Astrocyte (in vitro differentiated cells and primary cell): Measurements from ENCODE around the gene MAPKAPK3. TPM values are rescaled to one million over a fixed set of nuclear protein-coding genes. Genes with fewer than 3 reads are reported as not detected.

Experiments
- DNase-seq: peaks from one replicate; pipeline ENCODE4 v3.0.0-alpha.2; 2010; ENCODE audit warnings: low read depth
- FAIRE-seq: peaks from 2 replicates; lab custom pipeline; 2011; peaks lifted over from hg19 to GRCh38; lab: Jason Lieb, UNC
- H2AFZ ChIP-seq: 2 replicates; pipeline ENCODE4 v1.6.0; 2012; ENCODE audit warnings: low read depth, low read length, inconsistent platforms
- H3K27ac ChIP-seq: 2 replicates; pipeline ENCODE4 v1.5.1; 2011; ENCODE audit warnings: low read depth, low read length, inconsistent platforms
- H3K27me3 ChIP-seq: 2 replicates; pipeline ENCODE4 v1.6.0; 2011; ENCODE audit warnings: low read length, inconsistent platforms; ENCODE audit not compliant: insufficient read depth
- H3K36me3 ChIP-seq: 2 replicates; pipeline ENCODE4 v1.5.1; 2011; ENCODE audit warnings: low read length, inconsistent platforms; ENCODE audit not compliant: insufficient read depth
- H3K4me1 ChIP-seq: 2 replicates; pipeline ENCODE4 v1.5.1; 2011; ENCODE audit warnings: low read length, inconsistent platforms; ENCODE audit not compliant: insufficient read depth
- H3K4me2 ChIP-seq: 2 replicates; pipeline ENCODE4 v1.6.0; 2012; ENCODE audit warnings: low read length, inconsistent platforms
- H3K4me3 ChIP-seq: 2 replicates; pipeline ENCODE4 v1.5.1; 2011; ENCODE audit warnings: low read depth, mild to moderate bottlenecking, low read length, inconsistent platforms; ENCODE audit not compliant: insufficient read depth
- H3K79me2 ChIP-seq: 2 replicates; pipeline ENCODE4 v1.6.0; 2012; ENCODE audit warnings: mild to moderate bottlenecking, low read length, inconsistent platforms; ENCODE audit not compliant: insufficient read depth
- H3K9ac ChIP-seq: 2 replicates; pipeline ENCODE4 v1.6.0; 2012; ENCODE audit warnings: mild to moderate bottlenecking, low read length, inconsistent platforms
- H3K9me3 ChIP-seq: 2 replicates; pipeline ENCODE4 v1.5.1; 2012; ENCODE audit warnings: low read depth, mild to moderate bottlenecking, low read length, inconsistent platforms; ENCODE audit not compliant: insufficient read depth
- H4K20me1 ChIP-seq: 2 replicates; pipeline ENCODE4 v1.6.0; 2012; ENCODE audit warnings: low read length, inconsistent platforms; ENCODE audit not compliant: insufficient read depth
- H3K27ac Mint-ChIP-seq: one replicate; pipeline ENCODE4 v1.8.0; 2021; ENCODE audit warnings: mild to moderate bottlenecking, mixed read lengths; ENCODE audit not compliant: unreplicated experiment
- H3K27me3 Mint-ChIP-seq: one replicate; pipeline ENCODE4 v1.8.0; 2021; ENCODE audit warnings: low read depth, mixed read lengths; ENCODE audit not compliant: unreplicated experiment
- H3K36me3 Mint-ChIP-seq: one replicate; pipeline ENCODE4 v1.8.0; 2021; ENCODE audit warnings: low read depth, mixed read lengths; ENCODE audit not compliant: unreplicated experiment
- H3K4me1 Mint-ChIP-seq: one replicate; pipeline ENCODE4 v1.8.0; 2021; ENCODE audit warnings: low read depth, mixed read lengths; ENCODE audit not compliant: unreplicated experiment
- H3K4me3 Mint-ChIP-seq: one replicate; pipeline ENCODE4 v1.8.0; 2021; ENCODE audit warnings: mild to moderate bottlenecking, moderate library complexity, mixed read lengths; ENCODE audit not compliant: unreplicated experiment
- H3K9me3 Mint-ChIP-seq: one replicate; pipeline ENCODE4 v1.8.0; 2021; ENCODE audit warnings: mild to moderate bottlenecking, mixed read lengths; ENCODE audit not compliant: unreplicated experiment
- EZH2 ChIP-seq: IDR thresholded peaks from 2 replicates; pipeline ENCODE4 v1.6.1; 2012; ENCODE audit warnings: mild to moderate bottlenecking, low read length, inconsistent platforms; ENCODE audit not compliant: insufficient read depth
- total RNA-seq: library from RNA; stranded (reverse); gene quantifications from 2 replicates; pipeline ENCODE4 v1.2.1, GENCODE V29; 2021
- TF ChIP-seq, protein P1 (sequence below): IDR thresholded peaks from 2 replicates; pipeline ENCODE4 v1.5.1; 2011; ENCODE audit warnings: low read depth, mild to moderate bottlenecking, inconsistent platforms, low read length, moderate library complexity; ENCODE audit not compliant: insufficient read depth

The MAPKAPK3 gene
- total RNA-seq, 1 donor from 2014 or later: 23.4 TPM

DNA sequence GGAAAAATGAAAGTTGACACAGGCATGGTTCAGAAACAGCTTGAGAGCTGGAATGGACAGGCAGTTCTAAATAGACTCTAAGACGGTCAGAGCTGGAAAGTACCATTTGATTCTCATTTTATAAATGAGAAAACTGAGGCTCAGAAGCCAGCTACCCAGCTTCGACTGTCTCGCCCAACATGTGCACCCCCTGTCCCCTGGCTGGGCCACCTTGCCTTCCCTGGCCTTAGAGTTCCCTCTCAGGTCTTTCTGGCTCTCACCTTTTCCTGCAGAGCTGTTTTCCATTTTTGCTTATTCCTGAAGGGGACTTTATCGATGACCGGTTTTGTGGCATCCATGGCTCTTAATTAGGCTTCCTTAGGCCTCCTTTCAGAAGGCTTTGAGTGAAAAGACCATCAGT lies 40.5 kb downstream of the MAPKAPK3 start:
- Histone ChIP-seq H3K27ac (no peak overlapping the region), H3K4me3 (no peak overlapping the region), H4K20me1 (no peaks in the 10 kb centered on the region), H3K36me3 (no peaks in the 10 kb centered on the region), H3K4me1 (no peaks in the 10 kb centered on the region), H3K9ac (no peak overlapping the region), H2AFZ (no peak overlapping the region), H3K79me2 (no peaks in the 10 kb centered on the region), H3K9me3 (no peaks in the 10 kb centered on the region), H3K27me3 (no peaks in the 10 kb centered on the region), H3K4me2 (no peak overlapping the region)
- TF ChIP-seq, protein P1, sequence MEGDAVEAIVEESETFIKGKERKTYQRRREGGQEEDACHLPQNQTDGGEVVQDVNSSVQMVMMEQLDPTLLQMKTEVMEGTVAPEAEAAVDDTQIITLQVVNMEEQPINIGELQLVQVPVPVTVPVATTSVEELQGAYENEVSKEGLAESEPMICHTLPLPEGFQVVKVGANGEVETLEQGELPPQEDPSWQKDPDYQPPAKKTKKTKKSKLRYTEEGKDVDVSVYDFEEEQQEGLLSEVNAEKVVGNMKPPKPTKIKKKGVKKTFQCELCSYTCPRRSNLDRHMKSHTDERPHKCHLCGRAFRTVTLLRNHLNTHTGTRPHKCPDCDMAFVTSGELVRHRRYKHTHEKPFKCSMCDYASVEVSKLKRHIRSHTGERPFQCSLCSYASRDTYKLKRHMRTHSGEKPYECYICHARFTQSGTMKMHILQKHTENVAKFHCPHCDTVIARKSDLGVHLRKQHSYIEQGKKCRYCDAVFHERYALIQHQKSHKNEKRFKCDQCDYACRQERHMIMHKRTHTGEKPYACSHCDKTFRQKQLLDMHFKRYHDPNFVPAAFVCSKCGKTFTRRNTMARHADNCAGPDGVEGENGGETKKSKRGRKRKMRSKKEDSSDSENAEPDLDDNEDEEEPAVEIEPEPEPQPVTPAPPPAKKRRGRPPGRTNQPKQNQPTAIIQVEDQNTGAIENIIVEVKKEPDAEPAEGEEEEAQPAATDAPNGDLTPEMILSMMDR: no peak
- no peak for TF ChIP-seq EZH2
- DNase-seq: no peak
- no peak for FAIRE-seq
- Mint-ChIP-seq H3K4me1 (peaks cover 5% of the 10 kb centered on the region), H3K27me3 (peaks cover 46% of the 10 kb centered on the region), H3K36me3 (no peaks in the 10 kb centered on the region), H3K4me3 (no peak overlapping the region), H3K27ac (no peak overlapping the region), H3K9me3 (peaks cover 3% of the 10 kb centered on the region)

DNA sequence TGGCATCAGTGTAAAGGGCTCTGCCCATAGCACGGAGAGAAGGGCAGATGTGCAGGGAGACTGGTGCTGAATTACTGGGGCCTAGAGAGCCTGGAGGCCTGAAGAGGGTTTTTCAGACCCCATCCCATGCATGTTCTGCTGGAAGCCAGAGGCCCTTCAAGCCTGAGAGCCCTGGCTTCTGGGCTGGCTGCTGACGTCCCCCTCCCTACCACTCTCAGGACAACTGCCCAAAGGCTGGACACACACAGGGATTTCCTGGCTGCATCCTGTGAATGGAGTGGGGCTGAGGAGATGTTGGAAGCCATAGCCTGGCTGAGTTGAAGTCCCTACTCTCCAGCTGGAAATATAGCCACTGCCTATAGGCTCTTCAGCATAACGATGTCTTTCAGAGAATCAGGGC lies 40.9 kb downstream of the MAPKAPK3 start:
- no peak overlapping the region for H3K27ac ChIP-seq
- no peaks in the 10 kb centered on the region for H4K20me1 ChIP-seq
- no peak overlapping the region for H3K4me3 ChIP-seq
- no peaks in the 10 kb centered on the region for H3K79me2 ChIP-seq
- H3K27me3 Mint-ChIP-seq: peaks cover 45% of the 10 kb centered on the region
- H3K9me3 ChIP-seq: no peaks in the 10 kb centered on the region
- no peak overlapping the region for H2AFZ ChIP-seq
- TF ChIP-seq, protein P1: no peak
- no peak for TF ChIP-seq EZH2
- DNase-seq: no peak
- no peaks in the 10 kb centered on the region for H3K4me1 ChIP-seq
- H3K9me3 Mint-ChIP-seq: peaks cover 3% of the 10 kb centered on the region
- no peaks in the 10 kb centered on the region for H3K27me3 ChIP-seq
- no peak overlapping the region for H3K27ac Mint-ChIP-seq
- H3K4me3 Mint-ChIP-seq: no peak overlapping the region
- H3K36me3 ChIP-seq: no peaks in the 10 kb centered on the region
- FAIRE-seq: no peak
- no peaks in the 10 kb centered on the region for H3K36me3 Mint-ChIP-seq
- H3K9ac ChIP-seq: no peak overlapping the region
- H3K4me1 Mint-ChIP-seq: peaks cover 5% of the 10 kb centered on the region
- H3K4me2 ChIP-seq: no peak overlapping the region

DNA sequence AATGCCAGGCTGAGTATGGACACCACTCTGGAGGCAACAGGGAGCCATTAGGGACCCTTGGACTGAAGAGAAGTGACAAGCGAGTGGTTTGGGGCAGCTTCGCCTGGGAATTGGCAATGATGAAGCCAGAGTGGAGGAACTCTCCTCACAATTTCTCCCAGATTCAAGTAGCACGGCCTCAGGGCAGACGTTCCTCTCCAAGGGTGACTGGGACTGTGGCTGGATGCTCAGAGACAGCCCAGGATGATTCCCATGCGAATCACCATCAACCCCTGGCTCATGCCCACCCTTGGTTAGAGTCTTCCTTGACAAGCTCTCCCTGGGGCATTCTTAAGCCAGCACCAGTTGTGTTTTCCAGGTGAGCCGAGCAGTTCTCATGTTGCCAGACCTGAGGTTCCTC lies 41.5 kb downstream of the MAPKAPK3 start:
- Histone ChIP-seq H3K79me2 (no peaks in the 10 kb centered on the region), H3K4me2 (no peak overlapping the region), H3K27ac (no peak overlapping the region), H3K4me1 (no peaks in the 10 kb centered on the region), H3K36me3 (no peaks in the 10 kb centered on the region), H3K4me3 (no peak overlapping the region), H3K27me3 (no peaks in the 10 kb centered on the region), H2AFZ (no peak overlapping the region), H3K9ac (no peak overlapping the region), H4K20me1 (no peaks in the 10 kb centered on the region), H3K9me3 (no peaks in the 10 kb centered on the region)
- H3K4me1 Mint-ChIP-seq: peaks cover 5% of the 10 kb centered on the region
- no peak overlapping the region for H3K27ac Mint-ChIP-seq
- DNase-seq: no peak
- peaks cover 42% of the 10 kb centered on the region for H3K27me3 Mint-ChIP-seq
- no peak overlapping the region for H3K4me3 Mint-ChIP-seq
- H3K9me3 Mint-ChIP-seq: peaks cover 3% of the 10 kb centered on the region
- FAIRE-seq: peak; percentile 26
- TF ChIP-seq EZH2: no peak
- TF ChIP-seq, protein P1: no peak
- no peaks in the 10 kb centered on the region for H3K36me3 Mint-ChIP-seq
